HepG2 (cell line): ENCODE data around the gene MBD4. TPM values are rescaled to one million over a fixed set of nuclear protein-coding genes. Genes with fewer than 3 reads are reported as not detected.
A peak's percentile ranks its signal among the peaks of the same experiment; 100 is the strongest.

Source experiments
- ATF3 ChIP-seq: sonication (generic); formaldehyde crosslinking; IDR thresholded peaks from 2 replicates; pipeline ENCODE4 v1.4.0; 2020; ENCODE audit warnings: missing genetic modification reagents
- ATF5 ChIP-seq: sonication (generic); formaldehyde crosslinking; IDR thresholded peaks from 2 replicates; pipeline ENCODE4 v1.4.0; 2020; ENCODE audit warnings: mild to moderate bottlenecking, low read depth, missing genetic modification reagents
- CEBPZ ChIP-seq: IDR thresholded peaks from 2 replicates; pipeline ENCODE4 v1.6.1; 2012; ENCODE audit warnings: low read length, improper control_type of control experiment
- EZH2 ChIP-seq: conservative IDR thresholded peaks from 2 replicates; pipeline ENCODE4 v1.6.1; 2012; ENCODE audit warnings: mild to moderate bottlenecking, low read depth, low read length, moderate library complexity
- FUBP1 ChIP-seq: sonication (generic); formaldehyde crosslinking; IDR thresholded peaks from 2 replicates; pipeline ENCODE4 v1.5.1; 2020; ENCODE audit warnings: missing genetic modification reagents, mild to moderate bottlenecking, borderline replicate concordance
- IKZF4 ChIP-seq: sonication (generic); formaldehyde crosslinking; IDR thresholded peaks from 2 replicates; pipeline ENCODE4 v1.5.1; 2020; ENCODE audit warnings: borderline replicate concordance, mild to moderate bottlenecking, low read depth, missing genetic modification reagents; ENCODE audit errors: not compliant biosample characterization
- SMYD3 ChIP-seq: sonication (generic); formaldehyde crosslinking; IDR thresholded peaks from 2 replicates; pipeline ENCODE4 v1.8.1; 2023; ENCODE audit warnings: mild to moderate bottlenecking, missing genetic modification reagents
- THYN1 ChIP-seq: sonication (generic); formaldehyde crosslinking; IDR thresholded peaks from 2 replicates; pipeline ENCODE4 v1.8.1; 2023; ENCODE audit warnings: low read depth, mild to moderate bottlenecking, moderate library complexity, missing genetic modification reagents, borderline replicate concordance
- ZNF556 ChIP-seq: sonication (generic); formaldehyde crosslinking; IDR thresholded peaks from 2 replicates; pipeline ENCODE4 v1.4.0; 2020; ENCODE audit warnings: mild to moderate bottlenecking, missing genetic modification reagents, borderline replicate concordance
- ZNF605 ChIP-seq: sonication (generic); formaldehyde crosslinking; IDR thresholded peaks from 2 replicates; pipeline ENCODE4 v1.8.0; 2022; ENCODE audit warnings: mild to moderate bottlenecking, missing genetic modification reagents
- polyA plus RNA-seq, 8 experiments: library from polyadenylated mRNA; depleted of rRNA in 3 of 8; stranded (reverse) in 7 of 8; unstranded in 1 of 8; fragments of >200 nt; fragmentation: Illumina TruSeq in 4 of 8; extraction: Trizol in 4 of 8; gene quantifications; 2 replicates each; pipeline versions ENCODE4 v1.2.1 to v1.2.3, GENCODE V29; 2011 to 2016; ENCODE audit warnings: low read depth in 4 of 8, missing spikeins in 1 of 8, mixed read lengths in 1 of 8; ENCODE audit not compliant: insufficient read depth in 1 of 8
- total RNA-seq, 5 experiments: library from RNA; depleted of rRNA; stranded (reverse); fragments of >200 nt; fragmentation: Illumina TruSeq; extraction: Trizol; gene quantifications; 2 replicates each; pipeline ENCODE4 v1.2.3, GENCODE V29; 2016; ENCODE audit warnings: low read depth in 1 of 5
- TF ChIP-seq, protein P1 (sequence below): sonication (generic); formaldehyde crosslinking; IDR thresholded peaks from 2 replicates; pipeline ENCODE4; 2020; ENCODE audit warnings: missing genetic modification reagents, mild to moderate bottlenecking, borderline replicate concordance
- TF ChIP-seq, protein P2 (sequence below): sonication (generic); formaldehyde crosslinking; IDR thresholded peaks from 2 replicates; pipeline ENCODE4 v1.5.1; 2020; ENCODE audit warnings: mild to moderate bottlenecking, moderate library complexity, missing genetic modification reagents

Gene MBD4
- total and polyA plus RNA-seq, 2 of the 13 experiments (the other 11 are each of a cell fraction or from before 2014, with no cell fraction given), result 14.9 to 25.3 TPM

- TF ChIP-seq, protein P1, sequence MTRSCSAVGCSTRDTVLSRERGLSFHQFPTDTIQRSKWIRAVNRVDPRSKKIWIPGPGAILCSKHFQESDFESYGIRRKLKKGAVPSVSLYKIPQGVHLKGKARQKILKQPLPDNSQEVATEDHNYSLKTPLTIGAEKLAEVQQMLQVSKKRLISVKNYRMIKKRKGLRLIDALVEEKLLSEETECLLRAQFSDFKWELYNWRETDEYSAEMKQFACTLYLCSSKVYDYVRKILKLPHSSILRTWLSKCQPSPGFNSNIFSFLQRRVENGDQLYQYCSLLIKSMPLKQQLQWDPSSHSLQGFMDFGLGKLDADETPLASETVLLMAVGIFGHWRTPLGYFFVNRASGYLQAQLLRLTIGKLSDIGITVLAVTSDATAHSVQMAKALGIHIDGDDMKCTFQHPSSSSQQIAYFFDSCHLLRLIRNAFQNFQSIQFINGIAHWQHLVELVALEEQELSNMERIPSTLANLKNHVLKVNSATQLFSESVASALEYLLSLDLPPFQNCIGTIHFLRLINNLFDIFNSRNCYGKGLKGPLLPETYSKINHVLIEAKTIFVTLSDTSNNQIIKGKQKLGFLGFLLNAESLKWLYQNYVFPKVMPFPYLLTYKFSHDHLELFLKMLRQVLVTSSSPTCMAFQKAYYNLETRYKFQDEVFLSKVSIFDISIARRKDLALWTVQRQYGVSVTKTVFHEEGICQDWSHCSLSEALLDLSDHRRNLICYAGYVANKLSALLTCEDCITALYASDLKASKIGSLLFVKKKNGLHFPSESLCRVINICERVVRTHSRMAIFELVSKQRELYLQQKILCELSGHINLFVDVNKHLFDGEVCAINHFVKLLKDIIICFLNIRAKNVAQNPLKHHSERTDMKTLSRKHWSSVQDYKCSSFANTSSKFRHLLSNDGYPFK, result no peak; the same call in 1 of the 2 replicates
- no peak for TF ChIP-seq ATF3 (CRISPR knock-in tag)
- TF ChIP-seq, protein P2, sequence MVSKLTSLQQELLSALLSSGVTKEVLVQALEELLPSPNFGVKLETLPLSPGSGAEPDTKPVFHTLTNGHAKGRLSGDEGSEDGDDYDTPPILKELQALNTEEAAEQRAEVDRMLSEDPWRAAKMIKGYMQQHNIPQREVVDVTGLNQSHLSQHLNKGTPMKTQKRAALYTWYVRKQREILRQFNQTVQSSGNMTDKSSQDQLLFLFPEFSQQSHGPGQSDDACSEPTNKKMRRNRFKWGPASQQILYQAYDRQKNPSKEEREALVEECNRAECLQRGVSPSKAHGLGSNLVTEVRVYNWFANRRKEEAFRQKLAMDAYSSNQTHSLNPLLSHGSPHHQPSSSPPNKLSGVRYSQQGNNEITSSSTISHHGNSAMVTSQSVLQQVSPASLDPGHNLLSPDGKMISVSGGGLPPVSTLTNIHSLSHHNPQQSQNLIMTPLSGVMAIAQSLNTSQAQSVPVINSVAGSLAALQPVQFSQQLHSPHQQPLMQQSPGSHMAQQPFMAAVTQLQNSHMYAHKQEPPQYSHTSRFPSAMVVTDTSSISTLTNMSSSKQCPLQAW (CRISPR knock-in tag), result no peak
- TF ChIP-seq ZNF605 (CRISPR knock-in tag), result peak; percentile 56; the same call in 1 of the 2 replicates
- no peak for TF ChIP-seq THYN1 (CRISPR knock-in tag)
- TF ChIP-seq ATF5 (CRISPR knock-in tag), result no peak
- TF ChIP-seq SMYD3 (CRISPR knock-in tag), result no peak
- TF ChIP-seq CEBPZ, result no peak
- no peak for TF ChIP-seq IKZF4 (CRISPR knock-in tag)
- no peak; the same call in 1 of the 2 replicates for TF ChIP-seq ZNF556 (CRISPR knock-in tag)
- no peak for TF ChIP-seq FUBP1 (CRISPR knock-in tag)
- TF ChIP-seq EZH2, result no peak
Measured at GRCh38 chr3:129418041-129418973, 21.4 kb downstream of the MBD4 start (continued).
